Liver (tissue), 9 donors: ENCODE measurements around the gene WWOX. TPM values are rescaled to one million over a fixed set of nuclear protein-coding genes. Genes with fewer than 3 reads are reported as not detected.

Experiments used
- DNase-seq: peaks from one replicate; pipeline ENCODE4 v3.0.0-alpha.2; 2017; ENCODE audit warnings: low spot score
- H3K27ac ChIP-seq, 2 donors: one replicate each; pipeline ENCODE4 v1.7.0; 2013; ENCODE audit warnings: inconsistent platforms in 2 of 2, low read length in 2 of 2, control low read depth in 1 of 2, low read depth in 1 of 2, mild to moderate bottlenecking in 1 of 2
- H3K27me3 ChIP-seq, 4 donors: one replicate each; pipeline versions ENCODE4 v1.6.1 to v1.7.0; 2013; ENCODE audit warnings: low read length in 3 of 4, inconsistent platforms in 1 of 4, mild to moderate bottlenecking in 1 of 4, moderate library complexity in 1 of 4; ENCODE audit not compliant: control insufficient read depth in 4 of 4, insufficient read depth in 4 of 4
- H3K36me3 ChIP-seq, 4 donors: one replicate each; pipeline versions ENCODE4 v1.6.1 to v1.7.0; 2013; ENCODE audit warnings: low read length in 3 of 4, mild to moderate bottlenecking in 3 of 4, low read depth in 1 of 4, moderate library complexity in 1 of 4; ENCODE audit not compliant: control insufficient read depth in 4 of 4, insufficient read depth in 3 of 4
- H3K4me1 ChIP-seq, 4 donors: one replicate each; pipeline versions ENCODE4 v1.6.1 to v1.7.0; 2013; ENCODE audit warnings: low read length in 3 of 4, mild to moderate bottlenecking in 3 of 4, moderate library complexity in 1 of 4; ENCODE audit not compliant: control insufficient read depth in 4 of 4, insufficient read depth in 4 of 4
- H3K4me3 ChIP-seq, 3 donors: one replicate each; pipeline versions ENCODE4 v1.6.1 to v1.7.0; 2013; ENCODE audit warnings: low read length in 3 of 3, control low read depth in 1 of 3, low read depth in 1 of 3, mild to moderate bottlenecking in 1 of 3
- H3K9ac ChIP-seq, 2 donors: one replicate each; pipeline ENCODE4 v1.7.0; 2013; ENCODE audit warnings: low read length in 2 of 2, mild to moderate bottlenecking in 2 of 2, moderate library complexity in 2 of 2, control low read depth in 1 of 2, low read depth in 1 of 2
- H3K9me3 ChIP-seq, 4 donors: one replicate each; pipeline versions ENCODE4 v1.6.1 to v1.7.0; 2013; ENCODE audit warnings: low read length in 3 of 4; ENCODE audit not compliant: control insufficient read depth in 4 of 4
- EGR1 ChIP-seq, 2 donors: IDR thresholded peaks; 2 replicates each; pipeline ENCODE4 v1.6.1; 2016 to 2018; ENCODE audit warnings: antibody characterized with exemption in 2 of 2, low read depth in 2 of 2
- FOXA1 ChIP-seq: IDR thresholded peaks from 2 replicates; pipeline ENCODE4 v1.6.1; 2016; ENCODE audit warnings: antibody characterized with exemption
- FOXA2 ChIP-seq: IDR thresholded peaks from 2 replicates; pipeline ENCODE4 v1.6.1; 2016; ENCODE audit warnings: antibody characterized with exemption
- GABPA ChIP-seq, 2 donors: IDR thresholded peaks in 1 of 2; conservative IDR thresholded peaks in 1 of 2; 2 replicates each; pipeline ENCODE4 v1.6.1; 2016; ENCODE audit warnings: antibody characterized with exemption in 2 of 2, mild to moderate bottlenecking in 1 of 2, moderate library complexity in 1 of 2
- HNF4A ChIP-seq, 2 donors: conservative IDR thresholded peaks; 2 replicates each; pipeline ENCODE4 v1.6.1; 2016; ENCODE audit warnings: antibody characterized with exemption in 2 of 2, mild to moderate bottlenecking in 2 of 2
- HNF4G ChIP-seq: IDR thresholded peaks from 2 replicates; pipeline ENCODE4 v1.6.1; 2016; ENCODE audit warnings: antibody characterized with exemption
- JUND ChIP-seq, 2 donors: IDR thresholded peaks; 2 replicates each; pipeline ENCODE4 v1.6.1; 2016; ENCODE audit warnings: antibody characterized with exemption in 2 of 2
- NR2F2 ChIP-seq: IDR thresholded peaks from 2 replicates; pipeline ENCODE4 v1.6.1; 2016; ENCODE audit warnings: antibody characterized with exemption
- RAD21 ChIP-seq, 2 donors: IDR thresholded peaks; 2 replicates each; pipeline ENCODE4 v1.6.1; 2016; ENCODE audit warnings: antibody characterized with exemption in 2 of 2, mild to moderate bottlenecking in 2 of 2
- RXRA ChIP-seq, 2 donors: IDR thresholded peaks; 2 replicates each; pipeline ENCODE4 v1.6.1; 2017 to 2018; ENCODE audit warnings: antibody characterized with exemption in 2 of 2, mild to moderate bottlenecking in 1 of 2
- SP1 ChIP-seq: IDR thresholded peaks from 2 replicates; pipeline ENCODE4 v1.6.1; 2018; ENCODE audit warnings: antibody characterized with exemption, mild to moderate bottlenecking
- TAF1 ChIP-seq: conservative IDR thresholded peaks from 2 replicates; pipeline ENCODE4 v1.6.1; 2016; ENCODE audit warnings: antibody characterized with exemption, mild to moderate bottlenecking
- YY1 ChIP-seq: IDR thresholded peaks from 2 replicates; pipeline ENCODE4 v1.6.1; 2016; ENCODE audit warnings: antibody characterized with exemption, mild to moderate bottlenecking
- ZBTB33 ChIP-seq: IDR thresholded peaks from 2 replicates; pipeline ENCODE4 v1.6.1; 2016; ENCODE audit warnings: antibody characterized with exemption
- WGBS: extraction: QIAGEN DNeasy Blood & Tissue Kit; methylation state at CpG from one replicate; pipeline ENCODE4 v1.1.7; 2013; 5-methylcytosine and 5-hydroxymethylcytosine counted together
- polyA plus RNA-seq, 2 donors: library from polyadenylated mRNA; stranded (reverse) in 1 of 2; unstranded in 1 of 2; fragments of 200-250 nt in 1 of 2; fragments of >200 nt in 1 of 2; fragmentation: Nextera tagmentation in 1 of 2; extraction: Ambion mirVana in 1 of 2; gene quantifications; one replicate each; pipeline versions ENCODE4 v1.2.1 to v1.2.3, GENCODE V29; 2013 to 2015
- total RNA-seq, 2 donors: library from RNA; depleted of rRNA; stranded (reverse); fragments of >200 nt; gene quantifications; one replicate each; pipeline ENCODE4 v1.2.3, GENCODE V29; 2014
- TF ChIP-seq, protein P1 (sequence below): fragments of 150-350 bp; IDR thresholded peaks from 2 replicates; pipeline ENCODE4 v1.5.1; 2017; ENCODE audit warnings: improper control_type of control experiment, low read depth, low read length; ENCODE audit not compliant: missing input control
- TF ChIP-seq, protein P2 (sequence below): IDR thresholded peaks from 2 replicates; pipeline ENCODE4 v1.6.1; 2016; ENCODE audit warnings: antibody characterized with exemption
- TF ChIP-seq, protein P3 (sequence below): IDR thresholded peaks from 2 replicates; pipeline ENCODE4 v1.6.1; 2016; ENCODE audit warnings: antibody characterized with exemption
- TF ChIP-seq, protein P4 (sequence below): IDR thresholded peaks from 2 replicates; pipeline ENCODE4 v1.6.1; 2016; ENCODE audit warnings: antibody characterized with exemption, mild to moderate bottlenecking
- donor health status: healthy.
- donor health status: healthy.
- donor health status: healthy.
- donor health status: healthy.
- donor health status: healthy.

WWOX gene
- total and polyA plus RNA-seq, 4 donors = 9.8 to 46.0 (median 15.3) TPM

- no peak overlapping the region for H3K27ac ChIP-seq
- no peaks in the 10 kb centered on the region for H3K4me1 ChIP-seq
- WGBS = 92% methylated on average over 5 of the region's 5 CpGs
- H3K36me3 ChIP-seq = no peaks in the 10 kb centered on the region
- no peak overlapping the region for H3K9ac ChIP-seq
- H3K27me3 ChIP-seq = no peaks in the 10 kb centered on the region
- peaks cover 0 to 4% (median 0%) of the 10 kb centered on the region in 4 donors for H3K9me3 ChIP-seq
- DNase-seq = no peak
- TF ChIP-seq TAF1 (no peak), SP1 (no peak), JUND (IDR thresholded peaks at IDR 0.05) (no peak), ZBTB33 (no peak), YY1 (no peak)
- TF ChIP-seq, protein P1, sequence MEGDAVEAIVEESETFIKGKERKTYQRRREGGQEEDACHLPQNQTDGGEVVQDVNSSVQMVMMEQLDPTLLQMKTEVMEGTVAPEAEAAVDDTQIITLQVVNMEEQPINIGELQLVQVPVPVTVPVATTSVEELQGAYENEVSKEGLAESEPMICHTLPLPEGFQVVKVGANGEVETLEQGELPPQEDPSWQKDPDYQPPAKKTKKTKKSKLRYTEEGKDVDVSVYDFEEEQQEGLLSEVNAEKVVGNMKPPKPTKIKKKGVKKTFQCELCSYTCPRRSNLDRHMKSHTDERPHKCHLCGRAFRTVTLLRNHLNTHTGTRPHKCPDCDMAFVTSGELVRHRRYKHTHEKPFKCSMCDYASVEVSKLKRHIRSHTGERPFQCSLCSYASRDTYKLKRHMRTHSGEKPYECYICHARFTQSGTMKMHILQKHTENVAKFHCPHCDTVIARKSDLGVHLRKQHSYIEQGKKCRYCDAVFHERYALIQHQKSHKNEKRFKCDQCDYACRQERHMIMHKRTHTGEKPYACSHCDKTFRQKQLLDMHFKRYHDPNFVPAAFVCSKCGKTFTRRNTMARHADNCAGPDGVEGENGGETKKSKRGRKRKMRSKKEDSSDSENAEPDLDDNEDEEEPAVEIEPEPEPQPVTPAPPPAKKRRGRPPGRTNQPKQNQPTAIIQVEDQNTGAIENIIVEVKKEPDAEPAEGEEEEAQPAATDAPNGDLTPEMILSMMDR = no peak
- TF ChIP-seq, protein P2, sequence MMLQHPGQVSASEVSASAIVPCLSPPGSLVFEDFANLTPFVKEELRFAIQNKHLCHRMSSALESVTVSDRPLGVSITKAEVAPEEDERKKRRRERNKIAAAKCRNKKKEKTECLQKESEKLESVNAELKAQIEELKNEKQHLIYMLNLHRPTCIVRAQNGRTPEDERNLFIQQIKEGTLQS = no peak
- TF ChIP-seq, protein P3, sequence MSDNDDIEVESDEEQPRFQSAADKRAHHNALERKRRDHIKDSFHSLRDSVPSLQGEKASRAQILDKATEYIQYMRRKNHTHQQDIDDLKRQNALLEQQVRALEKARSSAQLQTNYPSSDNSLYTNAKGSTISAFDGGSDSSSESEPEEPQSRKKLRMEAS = no peak
- H3K4me3 ChIP-seq = no peak overlapping the region
Measured at GRCh38 chr16:79113826-79114225, 1014.4 kb downstream of the WWOX start.

DNA sequence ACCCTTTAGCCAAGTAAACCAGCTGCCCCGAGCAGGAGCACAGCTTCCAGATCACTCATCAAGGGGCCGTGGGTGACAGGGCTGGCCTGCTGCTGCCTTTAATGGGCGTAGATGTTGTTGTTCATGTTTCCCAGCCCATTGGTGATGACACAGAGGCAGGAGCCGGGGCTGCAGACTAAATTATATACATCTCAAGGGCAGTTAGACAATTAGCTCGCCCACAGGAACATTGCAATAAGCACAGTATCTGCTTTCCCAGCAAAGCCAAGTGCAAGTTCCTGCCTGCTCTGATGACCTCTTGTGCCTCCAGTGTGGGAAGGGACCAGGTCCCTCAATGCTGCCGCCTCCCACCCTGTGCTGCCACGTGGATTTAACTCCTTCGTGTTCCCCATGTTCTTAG, 1015.3 kb downstream of the WWOX start:
- TF ChIP-seq HNF4A (conservative IDR thresholded peaks at IDR 0.05) (no peak), RXRA (IDR thresholded peaks at IDR 0.05) (no peak), GABPA (IDR thresholded peaks at IDR 0.05 in 1 of 2, conservative IDR thresholded peaks at IDR 0.05 in 1 of 2) (no peak), FOXA2 (no peak), RAD21 (IDR thresholded peaks at IDR 0.05) (no peak), HNF4G (no peak), SP1 (no peak), JUND (IDR thresholded peaks at IDR 0.05) (no peak), YY1 (no peak), TAF1 (no peak), ZBTB33 (no peak), NR2F2 (no peak), EGR1 (IDR thresholded peaks at IDR 0.05; ENCODE audit: low read depth in 2 of 2) (no peak), FOXA1 (no peak)
- TF ChIP-seq, protein P4, sequence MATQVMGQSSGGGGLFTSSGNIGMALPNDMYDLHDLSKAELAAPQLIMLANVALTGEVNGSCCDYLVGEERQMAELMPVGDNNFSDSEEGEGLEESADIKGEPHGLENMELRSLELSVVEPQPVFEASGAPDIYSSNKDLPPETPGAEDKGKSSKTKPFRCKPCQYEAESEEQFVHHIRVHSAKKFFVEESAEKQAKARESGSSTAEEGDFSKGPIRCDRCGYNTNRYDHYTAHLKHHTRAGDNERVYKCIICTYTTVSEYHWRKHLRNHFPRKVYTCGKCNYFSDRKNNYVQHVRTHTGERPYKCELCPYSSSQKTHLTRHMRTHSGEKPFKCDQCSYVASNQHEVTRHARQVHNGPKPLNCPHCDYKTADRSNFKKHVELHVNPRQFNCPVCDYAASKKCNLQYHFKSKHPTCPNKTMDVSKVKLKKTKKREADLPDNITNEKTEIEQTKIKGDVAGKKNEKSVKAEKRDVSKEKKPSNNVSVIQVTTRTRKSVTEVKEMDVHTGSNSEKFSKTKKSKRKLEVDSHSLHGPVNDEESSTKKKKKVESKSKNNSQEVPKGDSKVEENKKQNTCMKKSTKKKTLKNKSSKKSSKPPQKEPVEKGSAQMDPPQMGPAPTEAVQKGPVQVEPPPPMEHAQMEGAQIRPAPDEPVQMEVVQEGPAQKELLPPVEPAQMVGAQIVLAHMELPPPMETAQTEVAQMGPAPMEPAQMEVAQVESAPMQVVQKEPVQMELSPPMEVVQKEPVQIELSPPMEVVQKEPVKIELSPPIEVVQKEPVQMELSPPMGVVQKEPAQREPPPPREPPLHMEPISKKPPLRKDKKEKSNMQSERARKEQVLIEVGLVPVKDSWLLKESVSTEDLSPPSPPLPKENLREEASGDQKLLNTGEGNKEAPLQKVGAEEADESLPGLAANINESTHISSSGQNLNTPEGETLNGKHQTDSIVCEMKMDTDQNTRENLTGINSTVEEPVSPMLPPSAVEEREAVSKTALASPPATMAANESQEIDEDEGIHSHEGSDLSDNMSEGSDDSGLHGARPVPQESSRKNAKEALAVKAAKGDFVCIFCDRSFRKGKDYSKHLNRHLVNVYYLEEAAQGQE = no peak
- TF ChIP-seq, protein P3 = no peak
- TF ChIP-seq, protein P2 = no peak
- TF ChIP-seq, protein P1 = no peak
- H3K9me3 ChIP-seq = peaks cover 0 to 4% (median 0%) of the 10 kb centered on the region in 4 donors
- DNase-seq = no peak

More for the DNA sequence above, 1015.3 kb downstream of the WWOX start:
- Histone ChIP-seq H3K27me3 (no peaks in the 10 kb centered on the region), H3K4me3 (no peak overlapping the region), H3K36me3 (no peaks in the 10 kb centered on the region), H3K4me1 (no peaks in the 10 kb centered on the region), H3K9ac (no peak overlapping the region), H3K27ac (no peak overlapping the region)
- WGBS = 78% methylated on average over 8 of the region's 8 CpGs
